Measurements from ENCODE around the gene ADGRA3.

GRCh38 chr4:22463179-22463578, 52.7 kb downstream of the ADGRA3 start:
- TF ChIP-seq CTCF (tag by site-specific recombination; IDR thresholded peaks at IDR 0.05), result no peak
- TF ChIP-seq REST (tag by site-specific recombination; IDR thresholded peaks at IDR 0.05), result no peak
- TF ChIP-seq ZNF501 (tag by site-specific recombination; IDR thresholded peaks at IDR 0.05), result no peak
- no peak for TF ChIP-seq ZNF341 (tag by site-specific recombination; IDR thresholded peaks at IDR 0.05; ENCODE audit: low read depth)
- no peak for TF ChIP-seq ZNF350 (tag by site-specific recombination; IDR thresholded peaks at IDR 0.05)
- TF ChIP-seq KLF8 (tag by site-specific recombination; IDR thresholded peaks at IDR 0.05), result no peak
- no peak for TF ChIP-seq ZNF792 (tag by site-specific recombination; IDR thresholded peaks at IDR 0.05)
- TF ChIP-seq ZFP41 (tag by site-specific recombination; IDR thresholded peaks at IDR 0.05; ENCODE audit: borderline replicate concordance), result no peak
- TF ChIP-seq TCF7L2 (IDR thresholded peaks at IDR 0.05; ENCODE audit: borderline replicate concordance, low read depth, low read length), result no peak

Measured in HEK293 (cell line).